Muscle of leg (tissue), 11 donors: ENCODE measurements around the gene SHISA7. TPM values are rescaled to one million over a fixed set of nuclear protein-coding genes. Genes with fewer than 3 reads are reported as not detected.

Experiments
- DNase-seq: peaks from one replicate; pipeline ENCODE4 v3.0.0; 2013
- H3K27ac ChIP-seq: one replicate; pipeline ENCODE4 v1.5.1; 2013; ENCODE audit warnings: mild to moderate bottlenecking, low read length, control low read depth
- H3K27me3 ChIP-seq: one replicate; pipeline ENCODE4 v1.6.1; 2013; ENCODE audit warnings: low read length; ENCODE audit not compliant: control insufficient read depth, insufficient read depth
- H3K36me3 ChIP-seq: one replicate; pipeline ENCODE4 v1.6.1; 2013; ENCODE audit warnings: low read length; ENCODE audit not compliant: control insufficient read depth, insufficient read depth
- H3K4me1 ChIP-seq: one replicate; pipeline ENCODE4 v1.6.1; 2013; ENCODE audit warnings: low read length; ENCODE audit not compliant: control insufficient read depth, insufficient read depth
- H3K4me3 ChIP-seq: one replicate; pipeline ENCODE4 v1.5.1; 2013; ENCODE audit warnings: low read length, control low read depth
- H3K9me3 ChIP-seq: replicated peaks from 2 replicates; pipeline ENCODE4 v1.6.1; 2013; ENCODE audit warnings: low read depth, low read length; ENCODE audit not compliant: control insufficient read depth
- WGBS: methylation state at CpG from one replicate; pipeline ENCODE4 v1.1.5; 2013; ENCODE audit warnings: missing lambda C conversion rate; ENCODE audit not compliant: insufficient coverage; 5-methylcytosine and 5-hydroxymethylcytosine counted together
- polyA plus RNA-seq, 8 donors: library from polyadenylated mRNA; unstranded; fragments of 120-200 nt; gene quantifications; one replicate each; pipeline versions ENCODE4 v1.2.1 to v1.2.3, GENCODE V29; 2013; ENCODE audit warnings: inconsistent platforms in 1 of 8, low replicate concordance in 1 of 8; ENCODE audit not compliant: insufficient read length in 8 of 8, insufficient read depth in 1 of 8
- total RNA-seq: library from RNA; stranded (reverse); fragments of 120-200 nt; gene quantifications from one replicate; pipeline ENCODE4 v1.2.4, GENCODE V29; 2013

The SHISA7 gene
- total and polyA plus RNA-seq, 9 donors, result under 0.01 to 0.32 (median 0.16) TPM

GRCh38 chr19:55481148-55481793, 38.2 kb upstream of the SHISA7 start:
- Histone ChIP-seq H3K9me3 (no peaks in the 10 kb centered on the region), H3K36me3 (peaks cover 14% of the 10 kb centered on the region), H3K4me1 (peaks cover 35% of the 10 kb centered on the region), H3K4me3 (no peak overlapping the region), H3K27me3 (no peaks in the 10 kb centered on the region), H3K27ac (no peak overlapping the region)
- 91% methylated on average over 43 of the region's 52 CpGs for WGBS
- no peak for DNase-seq

GRCh38 chr19:55479451-55480230, 36.5 kb upstream of the SHISA7 start:
- Histone ChIP-seq H3K9me3 (no peaks in the 10 kb centered on the region), H3K27me3 (no peaks in the 10 kb centered on the region), H3K27ac (no peak overlapping the region), H3K4me1 (peaks cover 36% of the 10 kb centered on the region), H3K36me3 (peaks cover 14% of the 10 kb centered on the region), H3K4me3 (no peak overlapping the region)
- WGBS, result 78% methylated on average over 13 of the region's 15 CpGs
- no peak for DNase-seq

GRCh38 chr19:55479045-55479444, 35.9 kb upstream of the SHISA7 start:
- H3K27ac ChIP-seq, result no peak overlapping the region
- H3K4me1 ChIP-seq, result peaks cover 36% of the 10 kb centered on the region
- H3K9me3 ChIP-seq, result no peaks in the 10 kb centered on the region
- no peak for DNase-seq
- H3K27me3 ChIP-seq, result no peaks in the 10 kb centered on the region
- 83% methylated on average over 17 of the region's 17 CpGs for WGBS
- H3K36me3 ChIP-seq, result peaks cover 14% of the 10 kb centered on the region
- no peak overlapping the region for H3K4me3 ChIP-seq

DNA sequence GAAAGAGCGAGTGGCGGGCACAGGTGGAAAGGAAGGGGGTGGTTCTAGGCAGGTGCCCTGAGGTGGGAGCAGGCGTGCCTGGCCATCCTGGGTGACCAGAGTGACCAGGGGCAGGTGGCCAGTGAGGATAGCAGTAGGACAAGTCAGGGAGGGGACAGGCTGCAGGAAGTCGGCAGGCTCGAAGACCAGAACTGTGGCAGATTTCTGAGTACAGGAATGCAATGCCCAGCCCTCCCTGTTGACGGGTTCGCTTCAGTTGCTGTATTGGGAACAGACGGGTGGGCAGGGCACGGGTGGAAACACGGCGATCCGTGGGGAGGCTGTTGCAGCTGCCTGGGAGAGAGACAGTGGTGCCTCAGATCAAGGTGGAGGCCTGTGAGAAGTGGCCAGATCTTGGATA, 35.3 kb upstream of the SHISA7 start:
- H3K4me1 ChIP-seq, result peaks cover 40% of the 10 kb centered on the region
- H3K27me3 ChIP-seq, result no peaks in the 10 kb centered on the region
- 83% methylated on average over 12 of the region's 12 CpGs for WGBS
- no peak for DNase-seq
- H3K27ac ChIP-seq, result no peak overlapping the region
- no peaks in the 10 kb centered on the region for H3K9me3 ChIP-seq
- H3K4me3 ChIP-seq, result no peak overlapping the region
- peaks cover 9% of the 10 kb centered on the region for H3K36me3 ChIP-seq

DNA sequence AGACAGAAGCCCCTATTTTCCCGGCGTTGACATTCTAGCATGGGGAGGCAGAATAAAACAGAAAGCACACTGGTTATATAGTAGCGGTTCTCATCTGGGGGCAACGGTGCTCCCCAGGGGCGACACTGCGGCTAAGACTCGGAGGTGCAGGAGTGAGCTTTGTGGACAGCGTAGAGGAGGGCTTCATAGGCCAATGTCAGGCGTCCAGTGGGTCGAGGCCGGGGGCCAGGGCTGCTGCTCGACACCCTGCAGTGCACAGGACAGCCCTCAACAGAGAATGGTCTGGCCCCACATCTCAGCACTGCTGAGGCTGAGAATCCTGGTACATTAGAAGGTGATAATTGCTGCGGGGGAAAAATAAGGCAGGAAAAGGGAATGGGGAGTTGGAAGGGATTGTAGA, 34.8 kb upstream of the SHISA7 start:
- Histone ChIP-seq H3K9me3 (no peaks in the 10 kb centered on the region), H3K36me3 (peaks cover 9% of the 10 kb centered on the region), H3K27ac (no peak overlapping the region), H3K4me1 (peaks cover 44% of the 10 kb centered on the region), H3K27me3 (no peaks in the 10 kb centered on the region), H3K4me3 (no peak overlapping the region)
- WGBS, result 84% methylated on average over 13 of the region's 13 CpGs
- no peak for DNase-seq

DNA sequence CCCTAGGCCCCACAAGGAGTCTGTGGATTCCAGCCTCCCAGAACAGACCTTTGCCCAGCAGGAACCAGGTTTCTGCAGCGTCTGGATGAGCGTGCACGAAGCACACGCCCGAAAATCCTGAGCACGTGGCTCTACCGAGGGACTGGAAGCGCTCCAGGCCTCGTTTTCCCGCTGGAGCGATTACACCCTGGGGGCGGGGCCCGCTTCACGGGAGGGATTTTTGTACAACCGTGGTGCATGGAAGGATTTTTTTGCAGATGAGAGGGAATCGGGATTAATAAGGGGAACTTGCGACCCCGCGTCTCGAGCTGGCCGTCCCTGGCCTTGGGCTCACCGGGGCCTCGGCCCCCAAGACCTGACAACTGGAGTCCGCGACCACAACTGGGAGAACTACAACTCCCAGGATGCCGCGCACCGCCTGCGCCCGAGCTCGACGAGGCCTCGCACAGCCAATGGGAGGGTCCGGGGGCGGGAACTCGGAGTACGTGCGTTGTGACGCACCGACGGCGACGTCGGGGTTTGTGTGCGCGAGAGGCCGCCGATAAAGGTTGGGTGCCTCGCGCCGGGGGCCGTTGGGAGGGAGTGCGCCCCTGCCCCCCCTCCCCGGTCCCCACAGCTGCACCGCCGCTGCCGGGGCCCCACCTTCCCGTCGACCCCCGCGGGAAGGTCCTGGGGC, 33.1 kb upstream of the SHISA7 start, which contains the start of gene ZNF628:
ZNF628 (plus strand) TSS at position 518 of the 676 bp plus-strand sequence. CDS start 3,294 bp downstream, outside the sequence.
- Histone ChIP-seq H3K4me3 (peak within 1 kb of the TSS; percentile 67), H3K9me3 (no peaks in the 10 kb centered on the region), H3K36me3 (peaks cover under 1% of the 10 kb centered on the region), H3K27ac (peak within 1 kb of the TSS; percentile 93), H3K27me3 (no peaks in the 10 kb centered on the region), H3K4me1 (peaks cover 46% of the 10 kb centered on the region)
- WGBS, result under 1% methylated on average over 44 of the region's 61 CpGs
- peak; percentile 100 for DNase-seq

GRCh38 chr19:55474269-55475265, 31.5 kb upstream of the SHISA7 start:
- no peaks in the 10 kb centered on the region for H3K27me3 ChIP-seq
- no peak overlapping the region for H3K4me3 ChIP-seq
- no peak for DNase-seq
- WGBS, result 92% methylated on average over 5 of the region's 19 CpGs
- peak overlapping the region; percentile 52 for H3K27ac ChIP-seq
- no peaks in the 10 kb centered on the region for H3K36me3 ChIP-seq
- no peaks in the 10 kb centered on the region for H3K9me3 ChIP-seq
- H3K4me1 ChIP-seq, result peaks cover 46% of the 10 kb centered on the region

- H3K27ac ChIP-seq, result peak overlapping the region; percentile 67
- DNase-seq, result no peak
- no peaks in the 10 kb centered on the region for H3K36me3 ChIP-seq
- peaks cover 45% of the 10 kb centered on the region for H3K4me1 ChIP-seq
- no peak overlapping the region for H3K4me3 ChIP-seq
- no peaks in the 10 kb centered on the region for H3K9me3 ChIP-seq
- no peaks in the 10 kb centered on the region for H3K27me3 ChIP-seq
- WGBS, result 38% methylated on average over 12 of the region's 16 CpGs
Observed at GRCh38 chr19:55473225-55474012, 30.3 kb upstream of the SHISA7 start.

DNA sequence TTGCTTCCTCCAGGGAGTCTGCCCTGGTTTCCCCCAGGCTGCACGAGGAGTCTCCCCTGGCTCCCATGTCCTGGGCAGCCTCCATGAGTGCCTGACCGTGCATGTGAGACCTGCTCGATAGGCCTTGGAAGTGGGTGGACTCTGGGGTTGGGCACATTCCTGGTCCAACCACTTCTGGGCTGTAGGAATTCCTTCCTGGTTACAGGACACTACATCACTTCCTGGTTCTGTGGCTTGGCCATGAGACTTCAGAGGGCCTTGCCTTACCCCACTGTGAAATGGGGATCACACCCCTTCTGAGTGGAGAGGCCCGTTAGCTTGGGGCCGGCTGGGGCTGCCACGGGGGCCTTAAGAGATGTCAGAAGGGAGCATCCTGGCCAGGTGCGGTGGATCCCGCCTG, 29.4 kb upstream of the SHISA7 start:
- Histone ChIP-seq H3K4me1 (peaks cover 43% of the 10 kb centered on the region), H3K36me3 (no peaks in the 10 kb centered on the region), H3K4me3 (no peak overlapping the region), H3K27me3 (no peaks in the 10 kb centered on the region), H3K9me3 (no peaks in the 10 kb centered on the region), H3K27ac (no peak overlapping the region)
- no peak for DNase-seq
- WGBS, result 86% methylated on average over 5 of the region's 8 CpGs
